ENCODE results near the gene QRFP. TPM values are rescaled to one million over a fixed set of nuclear protein-coding genes. Genes with fewer than 3 reads are reported as not detected.

QRFP gene
- polyA plus RNA-seq, 1 donor (not counting 4 experiments of a cell fraction or from before 2014, with no cell fraction given), result not detected

GRCh38 chr9:130862217-130862616 lies 34.4 kb downstream of the QRFP start:
- Histone ChIP-seq H3K9ac (ENCODE audit: control insufficient read depth, extremely low read depth, insufficient read depth, low read length) (no peak overlapping the region), H4K20me1 (ENCODE audit: control insufficient read depth, extremely low read depth, insufficient read depth, low read length) (peaks cover 5% of the 10 kb centered on the region), H3K4me1 (ENCODE audit: control insufficient read depth, extremely low read depth, insufficient read depth, low read length) (no peaks in the 10 kb centered on the region), H3K27me3 (ENCODE audit: control insufficient read depth, extremely low read depth, insufficient read depth, low read length) (no peaks in the 10 kb centered on the region), H2AFZ (ENCODE audit: control insufficient read depth, low read length) (no peak overlapping the region), H3K79me2 (ENCODE audit: control insufficient read depth, insufficient read depth, low read length) (peaks cover 9% of the 10 kb centered on the region), H3K4me2 (ENCODE audit: control insufficient read depth, extremely low read depth, insufficient read depth, low read depth, low read length) (no peak overlapping the region), H3K4me3 (ENCODE audit: control insufficient read depth in 2 of 3, extremely low read depth in 1 of 3, insufficient read depth in 2 of 3, low read depth in 1 of 3, low read length in 3 of 3) (no peak overlapping the region), H3K27ac (ENCODE audit: control insufficient read depth, insufficient read depth, low read length) (no peak overlapping the region), H3K9me1 (ENCODE audit: control insufficient read depth, extremely low read depth, insufficient read depth, low read length) (no peaks in the 10 kb centered on the region), H3K36me3 (ENCODE audit: control insufficient read depth in 2 of 2, extremely low read depth in 1 of 2, insufficient read depth in 2 of 2, low read length in 2 of 2) (peaks cover 14 to 19% of the 10 kb centered on the region in 2 experiments), H3K9me3 (ENCODE audit: control insufficient read depth, low read depth, low read length) (no peaks in the 10 kb centered on the region)
- DNase-seq (ENCODE audit: low read depth, low spot score) (no peak), FAIRE-seq (no peak)
- no peak for TF ChIP-seq EZH2 (IDR thresholded peaks at IDR 0.05; ENCODE audit: low read length)
- TF ChIP-seq CTCF (optimal IDR thresholded peaks at IDR 0.05 in 1 of 3, IDR thresholded peaks at IDR 0.05 in 1 of 3, conservative IDR thresholded peaks at IDR 0.05 in 1 of 3; ENCODE audit: extremely low read depth in 1 of 3, insufficient read depth in 2 of 3, low read length in 3 of 3), result no peak
- dilution Hi-C loops (cut with MboI; ENCODE audit: extremely low pct_ligation_motif_present, low sequenced_read_pairs), result no loop called here

- Histone ChIP-seq H3K79me2 (ENCODE audit: control insufficient read depth, insufficient read depth, low read length) (peaks cover 9% of the 10 kb centered on the region), H3K27ac (ENCODE audit: control insufficient read depth, insufficient read depth, low read length) (no peak overlapping the region), H3K27me3 (ENCODE audit: control insufficient read depth, extremely low read depth, insufficient read depth, low read length) (no peaks in the 10 kb centered on the region), H3K4me1 (ENCODE audit: control insufficient read depth, extremely low read depth, insufficient read depth, low read length) (no peaks in the 10 kb centered on the region), H3K36me3 (ENCODE audit: control insufficient read depth in 2 of 2, extremely low read depth in 1 of 2, insufficient read depth in 2 of 2, low read length in 2 of 2) (peaks cover 17 to 23% of the 10 kb centered on the region in 2 experiments), H4K20me1 (ENCODE audit: control insufficient read depth, extremely low read depth, insufficient read depth, low read length) (peaks cover under 1% of the 10 kb centered on the region), H3K4me3 (ENCODE audit: control insufficient read depth in 2 of 3, extremely low read depth in 1 of 3, insufficient read depth in 2 of 3, low read depth in 1 of 3, low read length in 3 of 3) (no peak overlapping the region), H3K9me1 (ENCODE audit: control insufficient read depth, extremely low read depth, insufficient read depth, low read length) (no peaks in the 10 kb centered on the region), H3K9ac (ENCODE audit: control insufficient read depth, extremely low read depth, insufficient read depth, low read length) (no peak overlapping the region), H3K4me2 (ENCODE audit: control insufficient read depth, extremely low read depth, insufficient read depth, low read depth, low read length) (no peak overlapping the region), H2AFZ (ENCODE audit: control insufficient read depth, low read length) (no peak overlapping the region), H3K9me3 (ENCODE audit: control insufficient read depth, low read depth, low read length) (no peaks in the 10 kb centered on the region)
- FAIRE-seq, result no peak
- dilution Hi-C loops (cut with MboI; ENCODE audit: extremely low pct_ligation_motif_present, low sequenced_read_pairs), result no loop called here
- TF ChIP-seq EZH2 (IDR thresholded peaks at IDR 0.05; ENCODE audit: low read length), result no peak
- TF ChIP-seq CTCF (optimal IDR thresholded peaks at IDR 0.05 in 1 of 3, IDR thresholded peaks at IDR 0.05 in 1 of 3, conservative IDR thresholded peaks at IDR 0.05 in 1 of 3; ENCODE audit: extremely low read depth in 1 of 3, insufficient read depth in 2 of 3, low read length in 3 of 3), result no peak
- DNase-seq (ENCODE audit: low read depth, low spot score), result no peak
Observed at GRCh38 chr9:130861372-130862180, 35.0 kb downstream of the QRFP start.
